Measurements from ENCODE around the gene NCOA7. TPM values are rescaled to one million over a fixed set of nuclear protein-coding genes. Genes with fewer than 3 reads are reported as not detected.

The NCOA7 gene
- total and polyA plus RNA-seq, 11 donors = 3.8 to 23.1 (median 8.2) TPM

DNA sequence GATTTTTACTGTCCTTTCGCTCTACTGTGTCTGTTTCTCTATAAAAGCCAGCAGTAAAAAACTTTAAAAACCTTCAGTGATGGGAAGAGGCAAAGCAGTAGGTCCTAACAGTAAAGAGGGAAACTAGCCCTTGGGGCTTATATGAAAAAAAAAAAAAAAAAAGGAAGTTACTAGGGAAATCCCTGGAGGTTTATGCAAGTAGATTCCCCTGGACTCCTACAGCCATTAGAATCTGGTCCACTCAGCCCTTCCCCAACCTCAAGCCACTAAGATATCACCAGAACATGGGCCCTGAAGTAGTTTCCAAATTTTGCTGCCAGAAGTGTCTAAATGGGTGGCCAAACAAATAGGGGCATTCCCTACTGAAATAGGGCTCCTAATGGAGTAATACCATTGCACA, 95.3 kb downstream of the NCOA7 start:
- DNase-seq = no peak
- Histone ChIP-seq H3K4me1 (no peaks in the 10 kb centered on the region), H3K4me3 (no peak overlapping the region), H3K27ac (no peak overlapping the region), H3K36me3 (peaks cover 0 to 99% (median 77%) of the 10 kb centered on the region in 9 donors), H3K9me3 (no peaks in the 10 kb centered on the region), H3K27me3 (no peaks in the 10 kb centered on the region)
- WGBS, 4 donors = 89 to 97% (median 96%) methylated on average over 1 of the region's 1 CpG
- ATAC-seq = no peak
- intact Hi-C loops (cut with DNase I) = no loop called here
- TF ChIP-seq POLR2A (IDR thresholded peaks at IDR 0.05) (no peak), CTCF (IDR thresholded peaks at IDR 0.05) (no peak)

- H3K36me3 ChIP-seq = peaks cover 0 to 99% (median 77%) of the 10 kb centered on the region in 9 donors
- ATAC-seq = no peak
- 85 to 88% (median 86%) methylated on average over 2 of the region's 2 CpGs for WGBS, 4 donors
- no peaks in the 10 kb centered on the region for H3K9me3 ChIP-seq
- no peaks in the 10 kb centered on the region for H3K27me3 ChIP-seq
- no peak overlapping the region for H3K27ac ChIP-seq
- DNase-seq = no peak
- intact Hi-C loops (cut with DNase I) = no loop called here
- TF ChIP-seq CTCF (IDR thresholded peaks at IDR 0.05) (no peak), POLR2A (IDR thresholded peaks at IDR 0.05) (no peak)
- no peaks in the 10 kb centered on the region for H3K4me1 ChIP-seq
- H3K4me3 ChIP-seq = no peak overlapping the region
Measured at GRCh38 chr6:125886914-125887313, 96.2 kb downstream of the NCOA7 start.

GRCh38 chr6:125887372-125887771, 96.6 kb downstream of the NCOA7 start:
- Histone ChIP-seq H3K27ac (no peak overlapping the region), H3K27me3 (no peaks in the 10 kb centered on the region), H3K36me3 (peaks cover 0 to 99% (median 72%) of the 10 kb centered on the region in 9 donors), H3K4me3 (no peak overlapping the region), H3K4me1 (no peaks in the 10 kb centered on the region), H3K9me3 (no peaks in the 10 kb centered on the region)
- intact Hi-C loops (cut with DNase I) = no loop called here
- DNase-seq (no peak), ATAC-seq (no peak)
- TF ChIP-seq POLR2A (IDR thresholded peaks at IDR 0.05) (no peak), CTCF (IDR thresholded peaks at IDR 0.05) (no peak)

DNA sequence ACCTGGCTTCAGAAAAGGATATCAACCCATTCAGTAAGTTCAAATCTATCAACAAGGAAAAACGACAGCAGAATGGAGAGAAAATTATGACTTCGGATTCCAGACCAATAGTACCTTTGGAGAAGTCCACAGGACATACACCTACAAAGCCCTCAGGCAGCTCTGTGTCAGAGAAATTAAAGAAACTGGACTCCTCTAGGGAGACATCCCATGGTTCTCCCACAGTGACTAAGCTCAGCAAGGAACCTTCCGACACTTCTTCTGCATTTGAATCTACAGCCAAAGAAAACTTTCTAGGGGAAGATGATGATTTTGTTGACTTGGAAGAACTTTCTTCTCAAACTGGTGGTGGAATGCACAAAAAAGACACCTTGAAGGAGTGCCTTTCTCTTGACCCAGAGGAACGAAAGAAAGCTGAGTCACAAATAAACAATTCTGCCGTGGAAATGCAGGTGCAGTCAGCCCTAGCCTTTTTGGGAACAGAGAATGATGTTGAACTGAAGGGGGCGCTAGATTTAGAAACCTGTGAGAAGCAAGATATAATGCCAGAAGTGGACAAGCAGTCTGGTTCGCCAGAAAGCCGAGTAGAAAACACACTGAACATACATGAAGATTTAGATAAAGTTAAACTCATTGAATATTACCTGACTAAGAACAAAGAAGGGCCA, 98.4 kb downstream of the NCOA7 start:
- H3K9me3 ChIP-seq = no peaks in the 10 kb centered on the region
- WGBS, 4 donors = 84 to 85% (median 84%) methylated on average over 8 of the region's 8 CpGs
- no peaks in the 10 kb centered on the region for H3K4me1 ChIP-seq
- TF ChIP-seq POLR2A (IDR thresholded peaks at IDR 0.05) (no peak), CTCF (IDR thresholded peaks at IDR 0.05) (peak in 9 of 12 donors; percentile 4 to 42 (median 24))
- H3K4me3 ChIP-seq = no peak overlapping the region
- peaks cover 0 to 99% (median 55%) of the 10 kb centered on the region in 9 donors for H3K36me3 ChIP-seq
- DNase-seq = no peak
- H3K27me3 ChIP-seq = no peaks in the 10 kb centered on the region
- no peak for ATAC-seq
- no peak overlapping the region for H3K27ac ChIP-seq
- intact Hi-C loops (cut with DNase I) = no loop called here

Data from heart left ventricle (tissue), 16 donors.